Cortex of kidney (tissue), 1 donor: ENCODE data around the gene TTR.

ENCODE experiments used
- DNase-seq: peaks from one replicate; lab custom pipeline; 2025; lab: John Stamatoyannopoulos, UW

TTR gene

GRCh38 chr18:31616586-31616985, 24.9 kb downstream of the TTR start:
- DNase-seq, result no peak

GRCh38 chr18:31617031-31617717, 25.5 kb downstream of the TTR start:
- no peak for DNase-seq

GRCh38 chr18:31618801-31619200, 27.1 kb downstream of the TTR start:
- no peak for DNase-seq

DNA sequence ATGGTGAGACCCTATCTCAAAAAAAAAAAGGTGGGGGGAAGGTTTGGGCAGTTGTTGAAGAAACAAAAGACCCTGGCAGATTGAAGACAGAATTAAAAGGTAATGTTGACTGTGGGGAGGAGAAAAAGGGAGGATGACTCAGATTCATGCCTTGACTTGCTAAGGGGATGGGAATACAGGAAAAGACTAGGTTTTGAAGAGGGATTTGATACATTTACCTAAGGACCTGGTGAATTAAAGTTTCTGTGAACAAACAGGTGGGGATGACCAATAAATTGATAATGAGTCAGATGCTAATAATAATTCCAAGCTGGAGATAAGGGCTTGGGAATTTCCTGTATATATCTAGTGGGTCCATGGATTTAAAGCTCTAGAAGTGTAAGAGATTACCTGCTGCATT, 27.6 kb downstream of the TTR start:
- no peak for DNase-seq

DNA sequence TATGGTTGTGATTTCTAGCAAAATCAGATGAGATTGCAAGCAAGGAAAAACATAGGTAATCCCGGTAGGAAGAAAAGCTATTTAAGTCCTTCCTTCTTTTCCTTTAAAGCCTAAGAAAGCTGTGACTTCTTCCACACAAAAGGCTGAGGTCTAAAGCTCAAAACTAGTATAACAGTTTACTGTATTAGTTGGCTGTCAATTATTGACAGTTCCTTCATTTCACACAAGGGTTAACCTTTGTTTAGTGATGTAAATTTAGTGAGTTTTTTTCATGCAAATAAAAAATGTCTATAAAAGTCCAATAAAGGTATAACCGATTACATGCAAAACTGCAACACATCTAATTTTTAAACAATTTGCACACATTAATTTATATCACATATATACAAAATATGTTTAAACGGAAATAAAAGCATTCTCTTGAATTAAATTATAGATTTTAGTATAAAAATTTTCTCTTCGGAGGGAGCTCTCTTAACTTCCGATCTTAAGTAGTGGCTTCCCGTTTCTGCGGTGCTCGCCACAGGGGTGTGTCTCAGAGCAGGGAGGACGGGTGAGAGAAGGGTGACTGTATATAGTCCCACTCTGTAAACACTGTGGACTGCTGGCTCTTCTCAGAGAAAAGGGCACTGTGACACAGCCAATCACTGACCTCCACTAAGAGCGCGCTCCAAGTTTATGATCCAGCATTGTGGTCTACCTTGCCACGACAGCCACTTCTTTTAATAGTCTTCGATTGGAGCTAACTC, 33.4 kb downstream of the TTR start:
- DNase-seq, result no peak

DNA sequence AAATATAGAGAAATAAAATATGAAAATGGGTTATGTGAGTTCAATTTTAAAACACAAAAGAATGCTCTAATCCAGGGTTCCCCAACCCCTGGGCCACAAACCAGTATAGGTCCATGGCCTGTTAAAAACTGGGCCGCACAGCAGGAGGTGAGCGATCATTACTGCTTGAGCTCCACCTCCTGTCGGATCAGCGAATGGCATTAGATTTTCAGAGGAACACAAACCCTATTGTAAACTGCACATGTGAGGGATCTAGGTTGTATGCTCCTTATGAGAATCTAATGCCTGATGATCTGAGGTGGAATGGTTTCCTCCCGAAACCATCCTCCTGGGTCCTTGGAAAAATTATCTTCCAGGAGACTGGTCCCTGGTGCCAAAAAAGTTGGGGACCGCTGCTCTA, 34.7 kb downstream of the TTR start:
- no peak for DNase-seq

DNA sequence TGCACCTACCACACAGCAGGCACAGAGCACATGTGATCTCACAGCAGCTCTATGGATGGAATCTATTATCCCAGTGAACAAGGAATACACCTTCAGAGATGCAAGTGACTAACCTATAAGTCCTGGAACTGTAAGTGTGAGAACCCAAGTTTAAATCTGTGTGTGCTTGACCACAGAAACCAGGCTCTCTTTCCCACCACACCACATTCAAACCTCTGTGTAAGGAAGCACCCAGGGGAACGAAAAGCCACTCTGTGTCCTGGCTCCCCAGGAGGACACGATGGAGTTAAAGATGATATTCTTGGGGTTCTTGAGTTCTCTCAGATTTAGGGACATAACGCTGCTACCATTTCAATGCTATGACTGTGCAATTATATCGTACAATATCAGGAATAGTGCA, 38.9 kb downstream of the TTR start:
- no peak for DNase-seq

- no peak for DNase-seq
Observed at GRCh38 chr18:31631526-31631925, 39.8 kb downstream of the TTR start.

- DNase-seq, result no peak
Observed at GRCh38 chr18:31632356-31632755, 40.7 kb downstream of the TTR start.

- DNase-seq, result no peak
Observed at GRCh38 chr18:31633392-31634330, 42.0 kb downstream of the TTR start.

DNA sequence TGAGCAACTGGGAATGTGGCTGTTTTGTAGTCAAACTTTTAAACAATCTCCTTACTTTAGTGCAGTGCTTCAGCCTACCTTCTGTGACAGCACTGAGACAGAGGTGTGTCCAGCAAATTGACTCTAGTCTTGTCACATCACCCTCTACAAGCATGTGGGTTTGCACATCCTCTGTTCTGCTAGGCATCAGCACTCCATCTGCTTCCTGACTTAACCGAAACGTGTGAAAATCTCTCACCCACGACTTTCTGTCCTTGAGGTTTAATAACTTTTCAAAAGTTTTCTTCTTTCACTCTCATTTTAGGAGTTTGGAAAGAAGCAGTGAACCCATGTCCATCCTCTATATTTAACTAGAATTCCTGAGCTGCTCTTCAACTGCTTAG, 42.6 kb downstream of the TTR start:
- no peak for DNase-seq

DNA sequence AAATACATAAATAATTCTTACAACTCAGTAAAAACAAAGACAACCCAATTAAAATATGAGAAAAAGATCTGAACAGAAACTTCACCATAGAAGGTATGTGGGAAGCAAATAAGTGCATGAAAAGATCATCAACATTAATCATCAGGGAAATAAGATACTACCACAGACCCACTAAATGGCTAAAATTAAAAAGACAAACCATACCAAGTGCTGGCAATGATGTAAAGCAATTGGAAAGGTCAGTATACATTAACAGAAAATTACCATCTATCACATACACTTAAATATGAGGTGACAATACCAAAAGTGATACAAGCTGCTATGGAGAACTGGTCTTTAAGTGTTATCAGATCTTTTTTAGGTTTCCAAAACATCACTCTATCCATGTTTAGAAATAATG, 44.7 kb downstream of the TTR start:
- no peak for DNase-seq

GRCh38 chr18:31637445-31637844, 45.8 kb downstream of the TTR start:
- DNase-seq, result no peak

GRCh38 chr18:31643003-31643402, 51.3 kb downstream of the TTR start:
- DNase-seq, result no peak

DNA sequence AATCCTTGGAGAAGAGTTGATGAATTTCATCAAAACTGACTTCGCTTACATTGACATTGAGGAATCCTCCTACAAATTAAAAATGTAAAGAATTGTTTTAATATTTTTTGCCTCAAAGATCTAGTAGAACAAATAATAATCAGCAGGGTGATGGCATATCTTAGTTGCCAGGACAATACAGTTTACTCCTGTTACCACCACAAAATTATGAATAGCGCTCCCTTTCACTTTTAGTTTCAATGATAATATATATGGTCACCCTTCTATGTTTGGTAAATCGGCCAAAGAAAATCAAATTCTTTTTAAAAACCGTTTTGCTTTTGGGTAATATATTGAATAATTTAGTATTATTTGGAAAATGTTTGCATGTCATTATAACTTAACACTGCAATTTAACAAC, 53.7 kb downstream of the TTR start:
- no peak for DNase-seq

- no peak for DNase-seq
Observed at GRCh38 chr18:31646332-31647126, 54.9 kb downstream of the TTR start.

GRCh38 chr18:31647127-31647753, 55.6 kb downstream of the TTR start:
- no peak for DNase-seq
